Stimulated activated CD4-positive, alpha-beta T cell treated with anti-CD3 and anti-CD28 coated beads, Interleukin-1b, Interleukin-23, amount 100 ng/mL, for 24 hours (primary cell): ENCODE data around the gene FAM200C.
A peak's percentile ranks its signal among the peaks of the same experiment; 100 is the strongest.
"Not testable (repeated sequence)": the region's sequence is repeated elsewhere in the genome, so short reads cannot be mapped to it uniquely, and the experiment has no call there.

Source experiments
- DNase-seq, 4 experiments: peaks; one replicate each; pipeline ENCODE4 v3.0.0-alpha.2; 2020; ENCODE audit warnings: low read depth in 4 of 4, low spot score in 1 of 4

Gene FAM200C

DNA sequence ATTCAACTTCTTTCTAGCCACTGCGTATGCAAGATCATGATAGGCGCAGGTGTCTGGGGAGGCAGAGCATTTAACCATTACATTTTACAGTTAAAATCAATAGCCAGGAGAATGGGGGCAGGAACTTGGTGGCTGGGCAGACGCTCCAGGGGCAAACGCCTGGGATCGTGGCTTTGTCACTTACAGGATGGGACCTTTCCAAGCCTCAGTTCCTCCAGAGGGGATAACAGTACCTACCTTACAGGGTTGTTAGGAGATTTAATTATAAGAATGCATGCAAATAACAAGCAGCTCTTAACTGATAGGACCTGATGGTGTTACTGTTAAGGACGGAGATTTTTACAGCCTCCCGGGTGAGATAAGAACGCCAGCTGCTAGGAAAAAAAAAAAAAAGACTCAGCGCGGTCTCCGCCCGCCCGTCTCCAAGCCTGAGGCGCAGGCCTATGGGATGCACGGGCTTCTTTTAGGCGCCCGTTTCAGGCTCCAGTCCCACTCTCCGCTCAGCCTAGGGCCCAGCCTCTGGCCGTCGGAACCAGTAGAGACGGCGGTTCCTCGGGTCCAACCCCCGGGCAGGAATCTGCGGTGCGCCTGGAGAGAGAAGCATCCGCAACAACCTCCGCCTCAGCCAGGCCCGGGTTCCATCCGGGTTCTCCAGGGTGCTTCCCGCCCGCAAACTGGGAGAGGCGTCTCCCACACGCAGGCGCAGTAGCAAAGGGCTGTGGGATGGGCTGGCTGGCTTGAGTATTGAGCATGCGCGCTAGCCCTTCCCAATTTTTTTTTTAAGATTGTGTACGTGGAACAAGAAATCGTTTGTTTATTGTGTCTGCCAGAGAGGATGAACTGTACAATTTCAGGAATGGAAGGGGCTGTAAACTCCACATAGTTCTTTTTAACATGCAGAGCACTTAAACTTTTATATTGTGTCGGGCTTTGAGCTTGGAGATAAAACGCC, at the start of gene FAM200C:
FAM200C (minus strand) TSS at position 653 of the 952 bp plus-strand sequence. CDS start 4,564 bp downstream, outside the sequence.
- DNase-seq, result peak in 3 of 4 experiments; percentile 28 to 67 (median 58)

DNA sequence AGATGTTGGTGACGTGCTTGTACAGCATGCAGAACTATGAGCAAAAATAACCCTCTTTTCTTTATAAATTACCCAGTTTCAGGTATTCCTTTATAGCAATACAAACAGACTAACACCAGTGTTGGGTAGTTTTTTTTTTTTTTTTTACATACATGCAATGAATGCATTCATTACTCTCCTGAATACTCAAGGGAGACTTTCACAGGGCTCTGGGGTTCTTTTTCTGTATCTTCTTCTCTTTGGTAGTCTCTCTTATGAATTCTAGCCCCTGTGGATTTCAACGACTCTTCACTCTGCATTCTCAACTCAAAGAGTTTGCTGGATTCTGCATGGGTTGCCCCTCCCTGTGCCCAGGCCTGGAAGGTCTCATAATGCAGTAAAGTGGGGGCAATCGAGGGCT, 49.6 kb upstream of the FAM200C start:
- no peak for DNase-seq

GRCh38 chr5:160448886-160449285, 49.0 kb upstream of the FAM200C start:
- DNase-seq, result no peak

DNA sequence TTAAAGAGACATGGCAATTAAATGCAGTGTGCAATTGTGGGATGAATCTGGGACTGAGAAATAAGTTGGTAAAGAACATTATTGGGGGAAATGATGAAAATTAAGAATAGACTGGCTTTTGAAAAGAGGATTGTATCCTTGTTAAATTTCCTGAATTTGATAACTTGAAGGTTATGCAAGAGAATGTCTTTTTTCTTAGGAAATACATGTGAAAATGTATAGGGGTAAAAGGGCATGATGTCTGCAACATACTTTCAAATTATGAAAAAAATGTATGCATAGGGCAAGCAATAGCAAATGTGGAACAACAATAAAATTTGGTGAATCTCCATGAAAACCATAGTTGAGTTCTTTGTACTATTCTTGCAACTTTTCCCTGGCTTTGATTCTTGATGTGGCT, 45.9 kb upstream of the FAM200C start:
- DNase-seq, result no peak

DNA sequence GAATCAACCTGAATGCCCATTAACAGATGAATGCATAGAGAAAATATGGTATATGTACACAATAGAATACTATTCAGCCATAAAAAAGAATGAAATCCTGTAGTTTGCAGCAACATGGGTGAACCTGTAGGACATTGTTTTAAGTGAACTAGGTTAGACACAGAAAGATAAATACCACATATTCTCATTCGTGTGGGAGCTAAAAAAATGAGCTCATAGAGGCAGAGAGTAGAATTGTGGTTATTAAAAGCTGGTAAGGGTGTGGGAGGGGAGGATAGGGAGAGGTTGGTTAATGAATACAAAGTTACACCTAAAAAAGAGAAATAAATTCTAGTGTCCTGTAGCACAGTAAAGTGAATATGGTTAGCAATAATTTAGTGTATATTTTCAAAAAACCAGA, 45.3 kb upstream of the FAM200C start:
- no peak for DNase-seq

DNA sequence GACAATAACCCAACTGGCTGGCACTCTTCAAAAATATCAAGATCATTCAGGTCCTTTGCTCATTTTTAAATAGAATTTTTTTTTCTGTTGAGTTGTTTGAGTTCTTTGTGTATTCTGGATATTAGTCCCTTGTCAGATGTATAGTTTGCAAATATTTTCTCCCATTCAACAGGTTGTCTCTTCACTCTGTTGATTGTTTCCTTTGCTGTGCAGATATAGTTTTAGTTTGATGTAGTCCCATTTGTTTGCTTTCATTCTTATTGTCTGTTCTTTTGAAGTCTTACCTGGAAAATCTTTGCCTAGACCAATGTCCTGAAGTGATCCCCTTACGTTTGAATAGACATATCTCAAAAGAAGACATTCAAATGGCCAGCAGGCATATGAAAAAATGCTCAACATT, 44.6 kb upstream of the FAM200C start:
- no peak for DNase-seq

DNA sequence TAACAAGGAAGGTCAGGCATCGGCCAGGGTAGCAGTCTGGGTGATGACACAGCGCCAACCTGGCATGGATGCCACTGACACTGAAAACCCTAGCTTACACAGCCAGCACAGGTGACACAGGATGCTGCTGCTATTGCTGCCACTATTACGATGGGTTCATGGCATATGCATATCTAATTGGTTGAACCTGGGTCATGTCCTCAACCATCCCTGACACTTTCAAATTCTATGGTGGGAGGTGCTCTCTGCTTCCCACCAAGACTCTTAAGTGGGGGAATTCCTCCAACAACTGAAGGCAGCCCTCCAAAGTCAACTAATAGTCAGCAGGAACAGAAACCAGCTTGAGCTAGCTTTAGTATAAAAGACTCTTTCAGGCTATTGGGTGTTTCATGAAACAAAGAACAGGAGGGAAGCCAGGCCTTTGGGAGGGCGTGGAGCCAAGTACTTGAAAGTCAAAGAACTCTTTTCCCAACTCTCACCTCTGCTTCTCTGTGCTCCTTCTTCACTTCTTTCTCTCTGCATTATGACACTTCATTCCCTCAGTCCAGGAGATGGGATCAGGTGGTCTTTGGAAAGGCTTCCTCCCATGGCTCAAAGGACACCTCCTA, 43.1 kb upstream of the FAM200C start:
- no peak for DNase-seq

GRCh38 chr5:160441311-160441781, 41.5 kb upstream of the FAM200C start:
- DNase-seq, result no peak

DNA sequence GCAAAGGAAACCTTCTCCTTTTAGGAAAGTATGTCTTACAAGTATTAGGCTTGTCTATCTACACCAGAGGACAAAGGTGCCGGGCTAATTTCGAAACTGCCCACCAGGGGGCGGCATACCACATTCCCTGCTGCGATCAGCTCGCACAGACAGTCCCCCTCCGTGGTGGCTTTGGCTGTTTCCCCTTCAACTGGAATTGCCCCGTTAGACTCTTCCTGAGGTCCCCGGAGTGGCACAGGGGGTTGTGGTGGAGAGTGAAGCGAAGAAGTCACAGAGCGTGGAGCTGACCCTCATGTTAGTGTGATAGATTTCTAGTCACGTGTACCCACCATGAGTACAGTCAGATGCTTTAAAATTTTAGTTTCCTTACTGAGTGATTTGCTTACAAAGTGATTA, 39.3 kb upstream of the FAM200C start:
- DNase-seq, result peak; percentile 79 to 87 (median 86)

DNA sequence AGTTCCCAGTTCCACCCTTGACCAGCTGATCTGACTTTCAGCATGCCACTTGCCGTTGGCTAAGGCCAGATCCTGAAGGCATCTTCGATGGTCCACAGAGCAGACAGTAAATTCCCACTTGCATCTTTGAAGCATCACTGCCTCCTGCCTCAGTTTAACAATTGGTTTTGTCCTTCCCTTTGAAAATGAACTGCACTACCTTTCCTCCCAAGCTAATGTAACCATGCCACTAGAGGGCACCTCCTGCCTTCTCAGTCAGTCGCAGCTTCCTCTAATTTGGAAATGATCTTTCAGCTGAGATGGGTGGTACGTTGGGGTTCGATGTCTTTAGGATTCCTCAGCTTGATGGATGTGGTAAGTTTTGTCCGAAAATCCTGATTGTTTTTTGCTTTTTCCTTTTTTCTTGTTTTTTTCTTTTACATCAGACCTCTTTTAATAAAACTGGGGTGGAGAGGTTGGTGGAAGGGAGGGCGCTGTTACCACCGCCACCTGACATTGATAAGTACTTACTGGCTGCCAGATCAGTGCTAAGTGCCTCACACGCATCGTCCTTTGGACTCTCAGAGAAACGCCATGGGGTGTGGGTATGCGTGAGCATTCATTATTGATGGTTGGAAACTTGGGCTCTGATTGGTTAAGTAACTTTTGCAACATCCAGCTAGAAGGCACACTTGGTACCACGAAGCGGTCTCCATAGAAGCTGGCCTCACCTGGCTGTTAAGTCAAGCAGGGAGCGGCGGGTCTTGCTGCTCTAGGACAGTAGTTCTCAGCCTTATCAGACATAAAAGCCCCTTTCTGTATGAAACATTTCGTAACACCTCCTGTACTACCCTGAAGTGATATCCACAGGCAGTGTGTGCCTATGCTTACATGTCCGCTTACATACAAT, 38.7 kb upstream of the FAM200C start:
- DNase-seq, result peak; percentile 20 to 44 (median 24)

GRCh38 chr5:160437271-160437670, 37.4 kb upstream of the FAM200C start:
- DNase-seq, result no peak

- not testable (repeated sequence) for DNase-seq
Observed at GRCh38 chr5:160436661-160437060, 36.8 kb upstream of the FAM200C start.

DNA sequence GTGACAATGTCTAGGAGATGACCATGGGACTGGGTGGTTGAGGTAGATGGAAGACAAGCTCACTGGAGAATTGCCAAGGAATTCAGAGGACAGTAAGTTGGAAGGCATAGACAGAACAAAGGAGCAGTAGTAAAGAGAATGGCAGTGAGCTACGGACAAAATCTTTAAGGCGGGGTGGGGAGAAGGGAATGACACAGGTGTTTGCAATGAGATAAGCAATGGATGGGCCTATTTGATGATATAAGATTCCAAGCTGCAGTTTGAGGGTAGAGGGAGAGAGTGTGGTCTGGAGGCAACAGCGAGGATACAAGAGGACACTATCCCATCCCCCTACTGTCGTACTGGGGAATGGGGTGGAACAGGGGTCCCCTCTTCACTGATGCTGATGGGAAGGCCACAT, 36.2 kb upstream of the FAM200C start:
- DNase-seq, result no peak

DNA sequence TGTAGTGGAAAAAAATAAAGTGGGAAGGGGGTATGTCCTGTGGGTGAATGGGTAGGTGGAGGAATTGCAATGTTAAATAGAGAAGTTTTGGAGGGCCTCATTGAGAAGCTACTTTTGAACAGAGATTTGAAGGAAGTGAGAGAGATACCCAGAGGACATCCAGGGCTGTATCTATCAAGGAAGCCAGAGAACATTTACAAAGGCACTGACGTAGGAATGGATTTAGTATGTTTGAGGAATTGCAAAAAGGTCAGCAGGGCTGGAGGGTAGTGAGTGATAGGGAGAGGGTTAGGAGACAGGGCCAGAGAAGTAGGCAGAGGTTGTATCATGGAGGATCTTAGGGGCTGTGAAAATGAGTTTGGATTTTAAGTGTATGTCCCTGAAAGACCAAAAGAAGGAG, 35.7 kb upstream of the FAM200C start:
- DNase-seq, result no peak

DNA sequence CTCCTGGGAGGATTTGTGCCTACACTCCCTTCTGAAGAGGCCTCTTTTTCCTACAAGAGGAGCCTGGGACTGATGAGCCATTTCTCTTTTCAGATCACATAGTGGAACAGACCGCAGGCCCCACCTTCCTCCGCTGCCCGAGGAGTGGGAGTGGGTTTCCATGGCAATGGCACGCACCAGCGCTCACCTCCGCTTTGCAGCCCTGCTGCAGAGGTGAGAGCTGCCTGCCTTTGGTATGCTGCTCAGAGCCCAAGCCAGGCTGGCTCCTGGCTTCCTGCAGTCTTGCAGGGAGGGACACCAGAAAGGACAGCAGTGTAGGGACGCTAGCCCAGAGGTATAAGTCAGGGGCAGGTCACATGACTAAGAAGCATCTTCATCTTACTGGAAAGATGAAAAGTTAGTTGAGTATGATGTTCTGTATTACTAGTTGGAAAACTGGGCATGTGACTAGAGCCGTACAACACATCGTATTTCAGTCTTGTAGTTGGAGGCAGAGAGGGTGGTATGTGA, 34.2 kb upstream of the FAM200C start:
- DNase-seq, result peak in 1 of 4 experiments; percentile 15

DNA sequence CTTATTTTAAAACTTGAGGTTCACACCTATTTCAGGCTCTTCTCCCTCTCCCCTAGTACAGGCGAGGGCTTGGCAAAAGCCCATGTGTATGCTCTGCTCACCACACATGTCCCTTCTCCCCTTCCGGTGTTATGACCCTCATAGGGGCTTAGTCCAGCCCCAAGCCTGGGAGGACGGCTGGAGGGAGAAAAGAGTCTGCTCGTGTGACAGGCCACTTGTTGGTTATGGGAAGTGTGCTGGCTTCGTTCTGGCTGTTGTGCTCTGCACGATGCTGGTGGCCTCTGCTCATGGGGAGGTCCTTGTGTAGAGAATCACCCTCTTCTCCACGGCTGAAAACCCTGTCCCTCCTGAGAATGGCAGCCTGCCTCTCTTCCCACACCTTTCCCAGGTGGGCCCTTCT, 32.9 kb upstream of the FAM200C start:
- no peak for DNase-seq

GRCh38 chr5:160432196-160432595, 32.3 kb upstream of the FAM200C start:
- DNase-seq, result no peak

- DNase-seq, result no peak
Observed at GRCh38 chr5:160427607-160428006, 27.8 kb upstream of the FAM200C start.

DNA sequence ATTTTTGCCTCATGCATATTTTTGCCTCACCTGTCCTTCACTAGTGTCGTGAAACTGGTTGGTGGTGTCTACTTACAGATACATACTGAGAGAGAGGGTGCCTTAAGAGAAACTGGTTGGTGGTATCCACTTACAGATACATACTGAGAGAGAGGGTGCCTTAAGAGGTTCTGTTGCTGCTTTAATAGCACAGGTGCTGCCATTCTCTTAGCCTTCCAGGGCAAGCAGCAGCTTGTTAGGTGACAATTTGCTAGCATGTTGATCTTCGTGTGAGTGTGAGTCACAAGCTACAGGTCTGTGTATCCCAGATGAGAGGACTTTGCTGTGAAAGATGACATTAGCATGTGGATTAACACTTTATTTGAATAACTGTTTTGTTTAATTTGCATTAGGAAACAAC, 23.2 kb upstream of the FAM200C start:
- DNase-seq, result no peak

- DNase-seq, result peak; percentile 78 to 90 (median 84)
Observed at GRCh38 chr5:160421625-160422258, 21.9 kb upstream of the FAM200C start, which contains the start of gene PTTG1. Gene PTTG1, plus strand, starts transcription at chr5:160421855. Its CDS starts 458 bp downstream, at chr5:160422313.

DNA sequence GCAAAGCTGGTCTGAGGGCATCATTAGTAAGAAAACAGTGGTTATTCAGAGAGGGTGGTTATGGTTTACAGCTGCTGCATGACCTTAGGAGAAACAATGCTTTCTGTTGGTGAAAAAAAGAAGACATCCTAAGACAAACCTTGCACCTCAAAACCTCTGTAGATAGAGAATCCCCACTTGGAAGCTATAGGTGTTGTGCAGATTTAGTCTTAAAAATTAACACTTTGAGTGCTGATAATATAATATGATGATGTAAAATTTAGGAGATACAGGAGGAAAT, 20.4 kb upstream of the FAM200C start:
- DNase-seq, result no peak
